ENCODE data around the gene MINPP1.
"Not testable (repeated sequence)": the region's sequence is repeated elsewhere in the genome, so short reads cannot be mapped to it uniquely, and the experiment has no call there.

DNA sequence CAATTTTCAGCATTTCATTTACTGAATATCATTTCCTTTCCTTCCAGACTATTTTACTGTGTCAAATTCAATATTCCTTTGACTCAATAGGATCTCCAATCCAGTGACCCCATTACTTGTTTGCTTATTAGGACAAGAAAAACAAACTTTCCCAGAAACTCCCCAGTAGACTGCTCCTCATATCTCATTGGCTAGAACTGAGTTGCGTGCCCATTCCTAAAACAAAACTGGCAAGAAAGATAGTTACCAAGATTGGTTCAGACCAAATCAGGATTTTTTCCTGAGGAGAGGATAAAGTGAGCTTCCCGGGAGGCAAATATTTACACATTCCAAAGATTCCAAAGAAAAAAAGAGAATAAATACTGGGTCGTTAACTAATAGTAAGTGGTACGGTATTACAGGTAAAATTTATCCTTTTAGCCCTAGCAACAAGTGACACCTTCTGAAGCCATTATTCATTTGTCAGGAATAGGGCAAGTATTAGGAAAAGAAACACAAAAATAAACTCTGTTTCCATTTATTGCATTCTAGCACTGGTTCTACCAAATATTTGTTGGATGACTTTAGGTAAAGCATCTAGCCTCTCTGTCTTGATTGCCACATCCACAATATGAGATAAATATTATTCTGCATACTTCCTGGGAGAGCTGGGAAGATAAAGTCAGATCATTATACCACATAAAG, 6.4 kb upstream of the MINPP1 start:
- not testable (repeated sequence) for TF ChIP-seq SUZ12 (IDR thresholded peaks at IDR 0.05); CTBP1 (IDR thresholded peaks at IDR 0.05; ENCODE audit: borderline replicate concordance); FOXK2 (IDR thresholded peaks at IDR 0.05); ARNT (IDR thresholded peaks at IDR 0.05); FOXM1 (IDR thresholded peaks at IDR 0.05; ENCODE audit: borderline replicate concordance); BHLHE40 (IDR thresholded peaks at IDR 0.05; ENCODE audit: borderline replicate concordance); NFRKB (IDR thresholded peaks at IDR 0.05); ZNF384 (IDR thresholded peaks at IDR 0.05); HDGF (IDR thresholded peaks at IDR 0.05; ENCODE audit: borderline replicate concordance); SP1 (IDR thresholded peaks at IDR 0.05)
